Left ventricle myocardium superior (tissue), 1 donor: ENCODE data around the gene GNA15. TPM values are rescaled to one million over a fixed set of nuclear protein-coding genes. Genes with fewer than 3 reads are reported as not detected.

Experiments used
- ATAC-seq: fragments of 200-7000 bp; cut with Tn5 transposase; one replicate; pipeline ENCODE4 v1.9.1; 2020; ENCODE audit warnings: mild to moderate bottlenecking, moderate library complexity
- DNase-seq: peaks from one replicate; pipeline ENCODE4 v3.0.0-alpha.2; 2020
- intact Hi-C: fragments of 100-400 bp; cut with micrococcal nuclease; formaldehyde crosslinking; loops from one replicate; pipeline ENCODE4 v1.11.0; 2022
- total RNA-seq: library from RNA; stranded (reverse); fragmentation: NEBNext Ultra II Directional; extraction: Animal tissue kit (Norgen Biotek cat#: 25700); gene quantifications from one replicate; pipeline ENCODE4 v1.2.1, GENCODE V29; 2021
- donor health status: DM: no; HTN: yes; CAD: no; lungs with severe emphysema.

The GNA15 gene
- total RNA-seq, 1 donor from 2014 or later, result 2.1 TPM

- DNase-seq (no peak), ATAC-seq (no peak)
- intact Hi-C loops, result no loop called here
Measured at GRCh38 chr19:3105641-3106508, 30.0 kb upstream of the GNA15 start.

GRCh38 chr19:3106509-3107141 is 29.2 kb upstream of the GNA15 start:
- DNase-seq (no peak), ATAC-seq (no peak)
- intact Hi-C loops, result no loop called here

- DNase-seq, result no peak
- ATAC-seq, result no peak
- intact Hi-C loops, result no loop called here
Measured at GRCh38 chr19:3107658-3108057, 28.2 kb upstream of the GNA15 start.

- peak; percentile 68 for DNase-seq
- peak; percentile 48 for ATAC-seq
- intact Hi-C loops, result no loop called here
Measured at GRCh38 chr19:3108775-3109174, 27.1 kb upstream of the GNA15 start.

- intact Hi-C loops, result no loop called here
- ATAC-seq (no peak), DNase-seq (no peak)
Measured at GRCh38 chr19:3109491-3109890, 26.3 kb upstream of the GNA15 start.

GRCh38 chr19:3110126-3110825 is 25.6 kb upstream of the GNA15 start:
- intact Hi-C loops, result no loop called here
- ATAC-seq (no peak), DNase-seq (no peak)

GRCh38 chr19:3111586-3112247 is 24.1 kb upstream of the GNA15 start:
- intact Hi-C loops, result no loop called here
- ATAC-seq (no peak), DNase-seq (peak; percentile 18)

- DNase-seq (peak; percentile 25), ATAC-seq (no peak)
- intact Hi-C loops, result no loop called here
Measured at GRCh38 chr19:3112375-3113099, 23.3 kb upstream of the GNA15 start.

GRCh38 chr19:3113100-3114017 is 22.5 kb upstream of the GNA15 start:
- peak; percentile 47 for ATAC-seq
- DNase-seq, result peak; percentile 34
- intact Hi-C loops, result no loop called here

- DNase-seq, result no peak
- intact Hi-C loops, result no loop called here
- ATAC-seq, result peak; percentile 65
Measured at GRCh38 chr19:3114018-3114726, 21.7 kb upstream of the GNA15 start.

- ATAC-seq (no peak), DNase-seq (no peak)
- intact Hi-C loops, result no loop called here
Measured at GRCh38 chr19:3114811-3115210, 21.0 kb upstream of the GNA15 start.

GRCh38 chr19:3115411-3115810 is 20.4 kb upstream of the GNA15 start:
- DNase-seq (peak; percentile 22), ATAC-seq (no peak)
- intact Hi-C loops, result no loop called here

- DNase-seq (peak; percentile 27), ATAC-seq (no peak)
- intact Hi-C loops, result no loop called here
Measured at GRCh38 chr19:3115916-3116602, 19.8 kb upstream of the GNA15 start.

GRCh38 chr19:3116621-3117020 is 19.2 kb upstream of the GNA15 start:
- peak; percentile 26 for DNase-seq
- intact Hi-C loops, result no loop called here
- no peak for ATAC-seq

GRCh38 chr19:3117716-3118115 is 18.1 kb upstream of the GNA15 start:
- peak; percentile 26 for DNase-seq
- intact Hi-C loops, result no loop called here
- ATAC-seq, result no peak

- intact Hi-C loops, result no loop called here
- peak; percentile 25 for DNase-seq
- no peak for ATAC-seq
Measured at GRCh38 chr19:3118232-3119070, 17.4 kb upstream of the GNA15 start.
